Erythroblast (primary cell): ENCODE data around the gene PCYT2.

Experiments
- GATA1 ChIP-seq: IDR thresholded peaks from 2 replicates; pipeline ENCODE4 v1.6.1; 2011; ENCODE audit warnings: low read depth, mild to moderate bottlenecking, control low read depth, low read length, moderate library complexity
- POLR2A ChIP-seq: IDR thresholded peaks from 2 replicates; pipeline ENCODE4 v1.6.1; 2011; ENCODE audit warnings: mild to moderate bottlenecking, low read length

- peak; percentile 19 for TF ChIP-seq POLR2A
- no peak for TF ChIP-seq GATA1
Observed at GRCh38 chr17:81863833-81864768, 47.1 kb downstream of the PCYT2 start.
